DND-41 (cell line): ENCODE data around the gene CHRM5.

Experiments
- ATAC-seq: fragments of 200-7000 bp; cut with Tn5 transposase; 3 replicates; pipeline ENCODE4 v1.9.1; 2021; ENCODE audit warnings: low read depth; ENCODE audit not compliant: insufficient read depth
- DNase-seq: peaks from one replicate; pipeline ENCODE4 v3.0.0-alpha.2; 2020
- H2AFZ ChIP-seq: 2 replicates; pipeline ENCODE4 v1.6.0; 2012; ENCODE audit warnings: low read depth, low read length
- H3K27ac ChIP-seq: 2 replicates; pipeline ENCODE4 v1.5.1; 2012; ENCODE audit warnings: low read length, inconsistent platforms
- H3K27me3 ChIP-seq: fragments of 200-600 bp; sonication (generic); 2 replicates; pipeline ENCODE4 v1.6.0; 2012; ENCODE audit warnings: low read length, mild to moderate bottlenecking, inconsistent platforms; ENCODE audit not compliant: insufficient read depth, poor library complexity
- H3K36me3 ChIP-seq: 2 replicates; pipeline ENCODE4 v1.5.1; 2012; ENCODE audit warnings: low read length, inconsistent platforms; ENCODE audit not compliant: insufficient read depth
- H3K4me1 ChIP-seq: 2 replicates; pipeline ENCODE4 v1.5.1; 2012; ENCODE audit warnings: mild to moderate bottlenecking, low read length; ENCODE audit not compliant: insufficient read depth
- H3K4me2 ChIP-seq: 2 replicates; pipeline ENCODE4 v1.6.0; 2012; ENCODE audit warnings: mild to moderate bottlenecking, moderate library complexity, low read length, inconsistent platforms; ENCODE audit not compliant: insufficient read depth
- H3K4me3 ChIP-seq, 2 experiments: fragments of 200-600 bp in 1 of 2; shearing (Covaris generic) in 1 of 2; 2 replicates each; pipeline ENCODE4 v1.5.1; 2012 to 2016; ENCODE audit warnings: inconsistent platforms in 2 of 2, low read length in 2 of 2, mild to moderate bottlenecking in 2 of 2, low read depth in 1 of 2, moderate library complexity in 1 of 2
- H3K79me2 ChIP-seq: 2 replicates; pipeline ENCODE4 v1.6.0; 2012; ENCODE audit warnings: low read length, inconsistent platforms; ENCODE audit not compliant: insufficient read depth
- H3K9ac ChIP-seq: 2 replicates; pipeline ENCODE4 v1.6.0; 2012; ENCODE audit warnings: low read depth, mild to moderate bottlenecking, inconsistent platforms, low read length, moderate library complexity
- H3K9me3 ChIP-seq: 2 replicates; pipeline ENCODE4 v1.5.1; 2012; ENCODE audit warnings: low read length, moderate library complexity, mild to moderate bottlenecking, inconsistent platforms; ENCODE audit not compliant: insufficient read depth, severe bottlenecking
- H4K20me1 ChIP-seq: 2 replicates; pipeline ENCODE4 v1.6.0; 2012; ENCODE audit warnings: low read length; ENCODE audit not compliant: insufficient read depth
- CTCF ChIP-seq: IDR thresholded peaks from 2 replicates; pipeline ENCODE4 v1.5.1; 2012; ENCODE audit warnings: borderline replicate concordance, low read length, moderate library complexity, mild to moderate bottlenecking; ENCODE audit not compliant: poor library complexity, severe bottlenecking; ENCODE audit errors: extremely low read depth
- EZH2 ChIP-seq: IDR thresholded peaks from 3 replicates; pipeline ENCODE4 v1.6.1; 2012; ENCODE audit warnings: borderline replicate concordance, low read depth, mild to moderate bottlenecking, moderate library complexity, low read length, inconsistent platforms; ENCODE audit not compliant: severe bottlenecking

Gene CHRM5

GRCh38 chr15:34043391-34043790 is 75.1 kb downstream of the CHRM5 start:
- Histone ChIP-seq H2AFZ (no peak overlapping the region), H3K27me3 (no peaks in the 10 kb centered on the region), H3K4me1 (peaks cover 11% of the 10 kb centered on the region), H3K36me3 (no peaks in the 10 kb centered on the region), H3K79me2 (no peaks in the 10 kb centered on the region), H3K9ac (no peak overlapping the region), H3K4me3 (no peak overlapping the region), H3K27ac (no peak overlapping the region), H3K4me2 (no peak overlapping the region), H4K20me1 (no peaks in the 10 kb centered on the region), H3K9me3 (no peaks in the 10 kb centered on the region)
- TF ChIP-seq CTCF (no peak), EZH2 (no peak)
- ATAC-seq (no peak), DNase-seq (no peak)

- ATAC-seq (no peak), DNase-seq (no peak)
- no peaks in the 10 kb centered on the region for H3K36me3 ChIP-seq
- H4K20me1 ChIP-seq: no peaks in the 10 kb centered on the region
- no peak overlapping the region for H2AFZ ChIP-seq
- H3K9me3 ChIP-seq: no peaks in the 10 kb centered on the region
- H3K79me2 ChIP-seq: no peaks in the 10 kb centered on the region
- no peak overlapping the region for H3K4me3 ChIP-seq
- H3K27me3 ChIP-seq: no peaks in the 10 kb centered on the region
- TF ChIP-seq EZH2 (no peak), CTCF (no peak)
- H3K27ac ChIP-seq: no peak overlapping the region
- H3K4me2 ChIP-seq: no peak overlapping the region
- H3K4me1 ChIP-seq: peaks cover 11% of the 10 kb centered on the region
- H3K9ac ChIP-seq: no peak overlapping the region
These were observed 75.5 kb downstream of the CHRM5 start for GRCh38 chr15:34043813-34044212.

GRCh38 chr15:34046471-34047145 is 78.3 kb downstream of the CHRM5 start:
- ATAC-seq (no peak), DNase-seq (no peak)
- no peaks in the 10 kb centered on the region for H4K20me1 ChIP-seq
- no peaks in the 10 kb centered on the region for H3K36me3 ChIP-seq
- H2AFZ ChIP-seq: no peak overlapping the region
- no peak overlapping the region for H3K9ac ChIP-seq
- H3K9me3 ChIP-seq: no peaks in the 10 kb centered on the region
- H3K27ac ChIP-seq: no peak overlapping the region
- TF ChIP-seq CTCF (no peak), EZH2 (no peak)
- no peaks in the 10 kb centered on the region for H3K27me3 ChIP-seq
- no peaks in the 10 kb centered on the region for H3K79me2 ChIP-seq
- no peaks in the 10 kb centered on the region for H3K4me1 ChIP-seq
- no peak overlapping the region for H3K4me2 ChIP-seq
- H3K4me3 ChIP-seq: no peak overlapping the region
